Measurements from ENCODE around the gene SCCPDH.

- TF ChIP-seq POLR2A (IDR thresholded peaks at IDR 0.05; ENCODE audit: low read depth, low read length) (no peak), POLR2AphosphoS5 (IDR thresholded peaks at IDR 0.05; ENCODE audit: insufficient read depth, low read depth, low read length) (no peak), MAX (IDR thresholded peaks at IDR 0.05; ENCODE audit: insufficient read depth, insufficient read length) (no peak)
Measured at GRCh38 chr1:246782120-246782900, 58.1 kb downstream of the SCCPDH start.
